Measurements from ENCODE around the gene AP1G2.

DNA sequence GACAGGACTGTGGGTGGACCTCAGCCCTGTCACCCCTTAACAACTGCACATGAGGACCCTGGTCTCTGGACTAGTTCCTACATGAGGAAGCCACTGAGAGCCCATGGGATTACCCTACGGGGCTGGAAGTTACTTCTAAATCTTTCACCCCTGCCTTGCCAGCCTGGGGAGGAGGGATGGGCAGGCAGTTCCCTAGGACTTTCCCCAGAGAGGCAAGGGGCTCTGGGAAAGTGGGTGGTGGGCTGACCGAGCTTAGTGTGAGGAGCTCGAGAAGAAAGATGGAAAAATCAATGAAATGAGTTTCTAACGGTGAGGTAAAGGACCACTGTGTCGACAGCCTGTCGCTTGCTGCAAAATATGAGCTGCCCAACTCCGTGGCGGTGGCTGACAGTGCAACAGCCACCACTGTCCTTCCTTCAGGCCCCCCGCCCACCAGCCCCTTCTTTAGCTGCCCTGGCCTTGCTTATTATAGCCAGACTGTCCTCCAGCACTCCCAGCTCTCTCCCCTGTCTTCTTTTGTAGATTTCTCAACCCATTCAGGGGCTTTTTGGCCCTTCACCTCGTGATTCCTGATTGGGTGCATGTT, 21.0 kb downstream of the AP1G2 start:
- TF ChIP-seq POLR2AphosphoS5 (IDR thresholded peaks at IDR 0.05; ENCODE audit: low read depth, low read length) (no peak), ZZZ3 (CRISPR knock-in tag; IDR thresholded peaks at IDR 0.05; ENCODE audit: borderline replicate concordance) (no peak), ZNF737 (CRISPR knock-in tag; IDR thresholded peaks at IDR 0.05; ENCODE audit: borderline replicate concordance) (no peak)
- TF ChIP-seq, protein P1, sequence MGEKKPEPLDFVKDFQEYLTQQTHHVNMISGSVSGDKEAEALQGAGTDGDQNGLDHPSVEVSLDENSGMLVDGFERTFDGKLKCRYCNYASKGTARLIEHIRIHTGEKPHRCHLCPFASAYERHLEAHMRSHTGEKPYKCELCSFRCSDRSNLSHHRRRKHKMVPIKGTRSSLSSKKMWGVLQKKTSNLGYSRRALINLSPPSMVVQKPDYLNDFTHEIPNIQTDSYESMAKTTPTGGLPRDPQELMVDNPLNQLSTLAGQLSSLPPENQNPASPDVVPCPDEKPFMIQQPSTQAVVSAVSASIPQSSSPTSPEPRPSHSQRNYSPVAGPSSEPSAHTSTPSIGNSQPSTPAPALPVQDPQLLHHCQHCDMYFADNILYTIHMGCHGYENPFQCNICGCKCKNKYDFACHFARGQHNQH (CRISPR knock-in tag; IDR thresholded peaks at IDR 0.05): no peak
- TF ChIP-seq, protein P2, sequence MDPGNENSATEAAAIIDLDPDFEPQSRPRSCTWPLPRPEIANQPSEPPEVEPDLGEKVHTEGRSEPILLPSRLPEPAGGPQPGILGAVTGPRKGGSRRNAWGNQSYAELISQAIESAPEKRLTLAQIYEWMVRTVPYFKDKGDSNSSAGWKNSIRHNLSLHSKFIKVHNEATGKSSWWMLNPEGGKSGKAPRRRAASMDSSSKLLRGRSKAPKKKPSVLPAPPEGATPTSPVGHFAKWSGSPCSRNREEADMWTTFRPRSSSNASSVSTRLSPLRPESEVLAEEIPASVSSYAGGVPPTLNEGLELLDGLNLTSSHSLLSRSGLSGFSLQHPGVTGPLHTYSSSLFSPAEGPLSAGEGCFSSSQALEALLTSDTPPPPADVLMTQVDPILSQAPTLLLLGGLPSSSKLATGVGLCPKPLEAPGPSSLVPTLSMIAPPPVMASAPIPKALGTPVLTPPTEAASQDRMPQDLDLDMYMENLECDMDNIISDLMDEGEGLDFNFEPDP (CRISPR knock-in tag; conservative IDR thresholded peaks at IDR 0.05): no peak
- TF ChIP-seq, protein P3, sequence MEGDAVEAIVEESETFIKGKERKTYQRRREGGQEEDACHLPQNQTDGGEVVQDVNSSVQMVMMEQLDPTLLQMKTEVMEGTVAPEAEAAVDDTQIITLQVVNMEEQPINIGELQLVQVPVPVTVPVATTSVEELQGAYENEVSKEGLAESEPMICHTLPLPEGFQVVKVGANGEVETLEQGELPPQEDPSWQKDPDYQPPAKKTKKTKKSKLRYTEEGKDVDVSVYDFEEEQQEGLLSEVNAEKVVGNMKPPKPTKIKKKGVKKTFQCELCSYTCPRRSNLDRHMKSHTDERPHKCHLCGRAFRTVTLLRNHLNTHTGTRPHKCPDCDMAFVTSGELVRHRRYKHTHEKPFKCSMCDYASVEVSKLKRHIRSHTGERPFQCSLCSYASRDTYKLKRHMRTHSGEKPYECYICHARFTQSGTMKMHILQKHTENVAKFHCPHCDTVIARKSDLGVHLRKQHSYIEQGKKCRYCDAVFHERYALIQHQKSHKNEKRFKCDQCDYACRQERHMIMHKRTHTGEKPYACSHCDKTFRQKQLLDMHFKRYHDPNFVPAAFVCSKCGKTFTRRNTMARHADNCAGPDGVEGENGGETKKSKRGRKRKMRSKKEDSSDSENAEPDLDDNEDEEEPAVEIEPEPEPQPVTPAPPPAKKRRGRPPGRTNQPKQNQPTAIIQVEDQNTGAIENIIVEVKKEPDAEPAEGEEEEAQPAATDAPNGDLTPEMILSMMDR (CRISPR knock-in tag; IDR thresholded peaks at IDR 0.05): no peak
- TF ChIP-seq, protein P4, sequence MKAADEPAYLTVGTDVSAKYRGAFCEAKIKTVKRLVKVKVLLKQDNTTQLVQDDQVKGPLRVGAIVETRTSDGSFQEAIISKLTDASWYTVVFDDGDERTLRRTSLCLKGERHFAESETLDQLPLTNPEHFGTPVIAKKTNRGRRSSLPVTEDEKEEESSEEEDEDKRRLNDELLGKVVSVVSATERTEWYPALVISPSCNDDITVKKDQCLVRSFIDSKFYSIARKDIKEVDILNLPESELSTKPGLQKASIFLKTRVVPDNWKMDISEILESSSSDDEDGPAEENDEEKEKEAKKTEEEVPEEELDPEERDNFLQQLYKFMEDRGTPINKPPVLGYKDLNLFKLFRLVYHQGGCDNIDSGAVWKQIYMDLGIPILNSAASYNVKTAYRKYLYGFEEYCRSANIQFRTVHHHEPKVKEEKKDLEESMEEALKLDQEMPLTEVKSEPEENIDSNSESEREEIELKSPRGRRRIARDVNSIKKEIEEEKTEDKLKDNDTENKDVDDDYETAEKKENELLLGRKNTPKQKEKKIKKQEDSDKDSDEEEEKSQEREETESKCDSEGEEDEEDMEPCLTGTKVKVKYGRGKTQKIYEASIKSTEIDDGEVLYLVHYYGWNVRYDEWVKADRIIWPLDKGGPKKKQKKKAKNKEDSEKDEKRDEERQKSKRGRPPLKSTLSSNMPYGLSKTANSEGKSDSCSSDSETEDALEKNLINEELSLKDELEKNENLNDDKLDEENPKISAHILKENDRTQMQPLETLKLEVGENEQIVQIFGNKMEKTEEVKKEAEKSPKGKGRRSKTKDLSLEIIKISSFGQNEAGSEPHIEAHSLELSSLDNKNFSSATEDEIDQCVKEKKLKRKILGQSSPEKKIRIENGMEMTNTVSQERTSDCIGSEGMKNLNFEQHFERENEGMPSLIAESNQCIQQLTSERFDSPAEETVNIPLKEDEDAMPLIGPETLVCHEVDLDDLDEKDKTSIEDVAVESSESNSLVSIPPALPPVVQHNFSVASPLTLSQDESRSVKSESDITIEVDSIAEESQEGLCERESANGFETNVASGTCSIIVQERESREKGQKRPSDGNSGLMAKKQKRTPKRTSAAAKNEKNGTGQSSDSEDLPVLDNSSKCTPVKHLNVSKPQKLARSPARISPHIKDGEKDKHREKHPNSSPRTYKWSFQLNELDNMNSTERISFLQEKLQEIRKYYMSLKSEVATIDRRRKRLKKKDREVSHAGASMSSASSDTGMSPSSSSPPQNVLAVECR (CRISPR knock-in tag; IDR thresholded peaks at IDR 0.05; ENCODE audit: borderline replicate concordance): no peak
